ENCODE data around the gene CAMK2N1.

CAMK2N1 gene

DNA sequence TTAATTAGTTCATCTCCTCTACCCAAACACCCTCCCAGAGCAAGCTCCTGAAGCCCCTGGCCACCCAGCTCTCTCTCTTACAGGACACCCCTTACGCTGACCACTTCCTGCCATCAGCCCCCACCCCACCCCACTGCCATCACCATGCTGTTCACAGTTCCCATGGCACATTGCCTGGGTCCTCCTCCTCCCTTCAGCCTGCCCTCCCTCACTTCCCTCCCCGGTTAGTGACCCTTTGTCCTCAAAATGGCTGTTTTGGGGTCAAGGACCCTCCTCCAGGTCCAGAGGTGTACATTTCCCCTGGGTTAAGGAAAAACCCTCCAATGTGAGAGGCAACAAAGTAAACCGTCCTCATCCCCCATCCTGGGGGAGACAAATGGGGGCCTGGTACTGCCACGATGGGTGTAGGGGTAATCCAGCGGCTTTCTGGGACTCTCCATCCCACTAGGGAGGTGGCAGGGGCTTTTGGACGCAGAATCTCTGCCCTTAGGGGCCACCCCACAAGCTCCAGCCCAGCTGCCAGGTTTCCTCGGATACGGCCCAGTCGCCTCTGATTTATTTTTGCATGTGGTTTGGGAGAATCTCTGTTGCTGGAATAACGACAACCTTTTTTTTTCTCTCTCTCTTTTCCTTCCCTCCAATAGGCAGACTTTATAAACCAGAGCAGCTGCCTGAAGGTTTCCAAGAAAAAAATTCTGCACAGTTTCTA is 8.5 kb downstream of the CAMK2N1 start:
- DNase-seq = peak; percentile 22

GRCh38 chr1:20476265-20477038 is 9.6 kb downstream of the CAMK2N1 start:
- no peak for DNase-seq

DNA sequence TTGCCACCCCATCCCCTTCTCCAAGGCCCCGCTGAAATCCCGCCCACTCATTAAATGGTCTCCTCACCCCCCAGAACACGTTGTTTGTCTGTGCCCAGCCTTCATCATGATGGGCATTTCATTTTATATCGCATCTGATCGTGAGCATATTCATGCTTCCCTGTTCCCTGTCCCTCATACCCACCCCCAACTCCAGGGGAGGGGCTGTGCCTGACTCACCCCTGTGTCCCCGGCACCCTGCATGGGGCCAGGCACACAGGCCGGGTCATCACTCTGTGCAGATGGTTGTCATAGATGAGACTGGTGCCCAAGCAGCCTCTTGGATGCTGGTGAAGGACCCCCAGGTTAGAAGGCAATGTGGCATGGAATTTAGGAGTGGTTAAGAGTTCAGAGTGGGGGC is 11.0 kb downstream of the CAMK2N1 start:
- no peak for DNase-seq

GRCh38 chr1:20474333-20474975 is 11.6 kb downstream of the CAMK2N1 start:
- DNase-seq = no peak

- DNase-seq = no peak
These were observed 12.1 kb downstream of the CAMK2N1 start for GRCh38 chr1:20473894-20474293.

DNA sequence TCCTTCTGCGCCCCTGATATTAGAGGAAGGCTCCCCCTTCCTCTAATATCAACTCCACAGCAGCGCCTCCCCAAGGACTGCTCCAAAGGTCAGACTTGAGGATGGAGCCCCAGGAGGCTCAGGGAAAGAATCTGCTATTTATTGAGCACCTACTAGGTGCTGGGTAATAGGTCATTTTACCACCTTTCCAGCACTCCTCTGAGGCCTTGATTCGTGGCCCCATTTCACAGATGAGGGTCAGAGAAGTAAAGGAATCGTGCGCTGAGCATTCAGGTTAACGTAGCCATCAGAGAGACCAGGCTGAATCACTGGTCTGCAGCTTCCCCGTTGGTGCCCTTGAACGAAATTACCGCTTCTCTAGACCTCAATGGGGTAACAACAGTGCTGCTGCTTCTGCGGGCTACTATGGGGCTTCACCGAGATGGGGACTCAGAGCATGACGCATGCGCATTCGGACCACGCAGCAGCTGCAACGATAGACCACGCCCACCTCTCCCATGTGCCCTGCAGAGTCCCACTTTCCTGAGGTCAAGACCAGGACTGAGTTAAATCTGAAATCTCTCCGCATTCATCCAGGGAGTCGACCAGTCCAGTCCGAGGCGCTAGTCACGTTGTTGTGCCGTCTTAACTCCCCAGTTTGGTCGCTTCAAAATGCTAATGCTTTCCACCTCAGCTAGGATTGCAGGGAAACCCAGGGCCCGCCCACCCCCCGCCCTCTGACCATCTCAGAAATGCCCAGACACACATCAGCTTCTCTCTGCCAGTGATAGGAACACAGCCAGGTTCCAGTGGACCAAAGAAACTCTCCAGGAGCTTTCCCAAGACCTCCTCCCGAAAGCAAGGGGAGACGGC is 12.9 kb downstream of the CAMK2N1 start:
- DNase-seq = peak; percentile 46

GRCh38 chr1:20472121-20472520 is 13.9 kb downstream of the CAMK2N1 start:
- DNase-seq = no peak

DNA sequence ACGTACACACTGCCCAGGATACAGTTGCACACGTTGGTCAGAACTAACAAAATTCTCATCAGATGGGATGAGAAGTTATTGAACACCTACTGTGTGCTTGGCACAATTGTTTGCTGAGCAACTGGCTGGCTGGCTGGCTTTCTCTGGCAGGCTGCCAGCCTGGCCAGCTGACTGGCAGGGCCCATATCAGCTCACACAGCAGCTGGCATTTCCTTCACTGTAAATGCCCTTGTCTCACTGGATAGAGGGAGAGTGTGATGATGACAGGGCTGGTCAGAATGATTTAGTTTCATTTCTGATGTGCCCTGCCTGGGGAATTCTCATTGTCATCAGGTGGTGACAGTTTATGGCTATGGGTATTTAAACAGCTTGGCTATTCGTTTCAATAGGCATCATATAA is 15.8 kb downstream of the CAMK2N1 start:
- DNase-seq = no peak

GRCh38 chr1:20469406-20470076 is 16.5 kb downstream of the CAMK2N1 start:
- no peak for DNase-seq

DNA sequence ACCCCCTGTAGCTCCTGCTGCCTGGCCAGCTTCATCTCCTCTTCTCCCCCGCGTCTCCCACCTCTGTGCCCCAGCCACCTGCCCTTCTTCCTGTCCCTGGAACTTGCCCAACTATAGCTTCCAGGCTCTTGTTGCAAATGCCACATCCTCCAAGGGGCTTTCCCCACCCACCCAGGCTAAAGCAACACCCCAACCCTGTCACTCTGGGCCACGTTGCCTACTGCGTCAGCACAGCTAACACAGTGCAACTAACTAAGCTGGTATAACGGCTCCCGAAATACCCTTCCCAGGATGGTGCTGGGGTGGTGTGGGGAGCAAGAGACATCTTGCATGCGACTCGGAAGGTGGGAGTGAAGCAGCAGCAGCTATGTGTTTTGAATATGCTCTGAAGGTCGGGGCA is 19.7 kb downstream of the CAMK2N1 start:
- DNase-seq = no peak

DNA sequence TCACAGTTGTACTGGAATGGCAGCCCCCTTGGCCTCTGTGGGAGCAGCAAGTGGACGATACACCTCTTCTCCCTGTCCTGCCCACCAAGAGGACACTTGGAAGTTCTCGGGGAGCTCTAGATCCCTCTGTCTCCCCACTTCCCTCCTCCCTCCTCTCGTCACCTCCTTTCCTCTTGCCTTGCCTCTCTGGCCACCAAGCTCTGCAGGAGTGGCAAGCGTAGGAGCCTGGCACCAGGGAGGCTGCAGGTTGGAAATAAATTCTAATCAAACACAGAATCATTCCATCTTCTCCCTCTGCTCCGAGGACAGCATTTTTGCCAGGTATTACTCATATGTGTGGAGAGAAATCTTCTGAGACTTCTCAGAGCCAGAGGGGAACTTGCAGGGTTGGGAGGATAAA is 20.8 kb downstream of the CAMK2N1 start:
- no peak for DNase-seq

- no peak for DNase-seq
These were observed 22.5 kb downstream of the CAMK2N1 start for GRCh38 chr1:20463502-20463901.

DNA sequence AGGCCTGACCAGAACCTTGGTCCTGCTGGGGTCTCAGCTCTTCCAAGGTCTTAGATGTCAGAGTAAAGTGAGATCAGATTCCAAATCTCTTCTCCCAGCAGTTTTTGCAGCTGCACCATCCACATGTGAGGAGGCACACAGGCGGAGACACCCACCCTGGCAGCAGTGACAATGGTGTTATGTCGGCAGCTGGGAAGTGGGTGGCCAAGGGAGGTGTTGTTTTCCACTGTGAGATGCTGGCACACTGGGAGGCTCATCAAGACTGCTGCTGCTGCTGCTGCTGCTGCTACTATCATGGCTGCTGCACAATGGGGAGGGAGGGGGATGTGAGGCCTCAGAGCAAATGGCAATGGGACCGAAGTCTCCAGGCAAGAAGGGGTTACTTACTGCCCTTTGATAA is 23.6 kb downstream of the CAMK2N1 start:
- DNase-seq = no peak

GRCh38 chr1:20458717-20459116 is 27.3 kb downstream of the CAMK2N1 start:
- DNase-seq = no peak

- no peak for DNase-seq
These were observed 32.0 kb downstream of the CAMK2N1 start for GRCh38 chr1:20454004-20454403.

DNA sequence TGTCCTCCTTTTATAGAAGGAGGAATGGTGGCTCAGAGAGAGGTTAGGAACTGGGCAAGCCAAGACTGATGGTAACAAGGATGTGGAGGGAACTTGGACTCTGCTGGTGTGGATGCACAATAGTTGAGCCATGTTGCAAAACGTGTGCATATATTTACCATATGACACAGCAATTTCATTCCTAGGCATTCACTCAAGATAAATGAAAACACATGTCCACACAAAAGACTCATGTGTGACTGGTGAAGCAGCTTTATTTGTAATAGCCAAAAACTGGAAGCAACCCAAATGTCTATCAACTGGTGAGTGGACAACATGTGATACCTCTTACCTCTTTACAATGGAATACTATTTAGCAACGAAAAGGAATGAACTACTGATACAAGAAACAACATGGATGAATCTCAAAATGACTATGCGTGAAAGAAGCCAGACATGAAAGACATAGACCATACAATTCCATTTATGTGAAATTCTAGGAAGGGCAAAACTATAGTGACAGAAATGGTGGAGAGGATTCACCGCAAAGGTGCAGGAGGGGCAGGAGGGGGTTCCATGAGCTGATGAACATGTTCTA is 36.2 kb downstream of the CAMK2N1 start:
- peak; percentile 75 for DNase-seq

DNA sequence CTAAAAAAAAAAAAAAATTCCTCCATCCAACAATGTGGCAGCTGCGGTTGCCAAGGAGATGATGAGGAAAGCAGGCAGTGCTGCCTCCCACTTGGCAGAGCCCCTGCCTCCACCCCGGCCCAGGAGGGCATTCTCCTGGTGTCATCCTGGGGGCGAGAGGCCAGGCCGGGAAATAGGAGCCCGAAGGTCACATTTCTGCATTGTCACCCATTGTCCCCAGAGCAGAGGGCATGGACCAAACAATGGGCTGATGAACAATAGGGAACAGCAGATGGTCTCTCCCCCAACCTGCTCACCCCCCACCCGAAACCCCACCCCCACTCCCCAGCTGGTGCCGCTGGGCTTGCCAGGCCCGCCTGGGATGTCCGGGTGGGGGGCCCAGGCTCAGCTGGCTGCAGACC is 37.3 kb downstream of the CAMK2N1 start:
- DNase-seq = no peak

DNA sequence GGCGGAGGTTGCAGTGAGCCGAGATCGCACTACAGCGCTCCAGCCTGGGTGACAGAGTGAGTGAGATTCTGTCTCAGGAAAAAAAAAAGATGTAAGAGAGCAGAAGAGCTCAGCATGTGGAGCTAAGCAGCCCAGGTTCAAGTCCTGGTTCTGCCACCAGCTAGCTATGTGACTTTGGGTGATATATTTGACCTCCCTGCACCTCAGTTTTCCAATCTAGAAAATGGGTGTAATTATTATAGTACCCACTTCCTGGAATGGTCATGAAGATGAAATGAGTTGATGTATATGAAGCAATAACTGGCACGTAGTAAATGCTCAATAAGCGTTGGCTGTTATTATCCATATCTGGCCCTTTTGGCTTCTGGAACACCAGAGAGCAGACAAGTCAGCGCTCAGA is 38.2 kb downstream of the CAMK2N1 start:
- DNase-seq = no peak

- peak; percentile 22 for DNase-seq
These were observed 39.2 kb downstream of the CAMK2N1 start for GRCh38 chr1:20446796-20447195.

- DNase-seq = no peak
These were observed 40.1 kb downstream of the CAMK2N1 start for GRCh38 chr1:20445956-20446355.

- no peak for DNase-seq
These were observed 42.1 kb downstream of the CAMK2N1 start for GRCh38 chr1:20443703-20444586.
